CD4-positive, alpha-beta T cell treated with Interleukin-4 for 4 hours (primary cell): Measurements from ENCODE around the gene FAM107A.

Experiments used
- DNase-seq: peaks from one replicate; pipeline ENCODE4 v3.0.0-alpha.2; 2020

Gene FAM107A

GRCh38 chr3:58591517-58592510, 14.6 kb upstream of the FAM107A start:
- DNase-seq: no peak

GRCh38 chr3:58588030-58588614, 10.9 kb upstream of the FAM107A start:
- no peak for DNase-seq

GRCh38 chr3:58586776-58587192, 9.6 kb upstream of the FAM107A start:
- DNase-seq: no peak

- DNase-seq: no peak
Measured at GRCh38 chr3:58585994-58586393, 8.8 kb upstream of the FAM107A start.

- peak; percentile 38 for DNase-seq
Measured at GRCh38 chr3:58585005-58585786, 8.0 kb upstream of the FAM107A start.

- DNase-seq: no peak
Measured at GRCh38 chr3:58584690-58585004, 7.5 kb upstream of the FAM107A start.

- no peak for DNase-seq
Measured at GRCh38 chr3:58581328-58582091, 4.3 kb upstream of the FAM107A start.

GRCh38 chr3:58580826-58581327, 3.7 kb upstream of the FAM107A start:
- no peak for DNase-seq

GRCh38 chr3:58578873-58579272, 1.7 kb upstream of the FAM107A start:
- no peak for DNase-seq

GRCh38 chr3:58576716-58577115, 475 bp downstream of the FAM107A start:
- DNase-seq: no peak

GRCh38 chr3:58575971-58576652, 1.1 kb downstream of the FAM107A start:
- no peak for DNase-seq

GRCh38 chr3:58574682-58575081, 2.5 kb downstream of the FAM107A start:
- DNase-seq: no peak

- DNase-seq: no peak
Measured at GRCh38 chr3:58574106-58574505, 3.1 kb downstream of the FAM107A start.

GRCh38 chr3:58573640-58574039, 3.6 kb downstream of the FAM107A start:
- no peak for DNase-seq

GRCh38 chr3:58572634-58573230, 4.5 kb downstream of the FAM107A start:
- no peak for DNase-seq

- no peak for DNase-seq
Measured at GRCh38 chr3:58572013-58572633, 5.1 kb downstream of the FAM107A start.

- no peak for DNase-seq
Measured at GRCh38 chr3:58570851-58571250, 6.3 kb downstream of the FAM107A start.

GRCh38 chr3:58569287-58570001, 7.7 kb downstream of the FAM107A start:
- DNase-seq: no peak

GRCh38 chr3:58568572-58569286, 8.5 kb downstream of the FAM107A start:
- peak; percentile 64 for DNase-seq

GRCh38 chr3:58567251-58567515, 10.0 kb downstream of the FAM107A start:
- no peak for DNase-seq
